Fibroblast of skin of right biceps (primary cell): Measurements from ENCODE around the gene HEXA.

Experiments
- DNase-seq: peaks from one replicate; pipeline ENCODE4 v3.0.0-alpha.2; 2013

Gene HEXA

GRCh38 chr15:72372361-72372760 is 3.5 kb downstream of the HEXA start:
- no peak for DNase-seq

- DNase-seq, result no peak
Observed at GRCh38 chr15:72369964-72370363, 5.8 kb downstream of the HEXA start.

GRCh38 chr15:72368899-72369298 is 6.9 kb downstream of the HEXA start:
- DNase-seq, result no peak

GRCh38 chr15:72368325-72368724 is 7.5 kb downstream of the HEXA start:
- no peak for DNase-seq

GRCh38 chr15:72365844-72366243 is 10.0 kb downstream of the HEXA start:
- no peak for DNase-seq

- no peak for DNase-seq
Observed at GRCh38 chr15:72361176-72361575, 14.6 kb downstream of the HEXA start.

- DNase-seq, result peak; percentile 39
Observed at GRCh38 chr15:72358650-72359171, 17.1 kb downstream of the HEXA start.

GRCh38 chr15:72358121-72358520 is 17.7 kb downstream of the HEXA start:
- DNase-seq, result no peak

GRCh38 chr15:72354496-72354895 is 21.3 kb downstream of the HEXA start:
- DNase-seq, result no peak

GRCh38 chr15:72353266-72353665 is 22.5 kb downstream of the HEXA start:
- no peak for DNase-seq

GRCh38 chr15:72345806-72346205 is 30.0 kb downstream of the HEXA start:
- DNase-seq, result no peak

- no peak for DNase-seq
Observed at GRCh38 chr15:72345280-72345679, 30.5 kb downstream of the HEXA start.

- DNase-seq, result no peak
Observed at GRCh38 chr15:72344602-72345001, 31.2 kb downstream of the HEXA start.

- no peak for DNase-seq
Observed at GRCh38 chr15:72342385-72342784, 33.4 kb downstream of the HEXA start.

- peak; percentile 21 for DNase-seq
Observed at GRCh38 chr15:72341361-72341760, 34.5 kb downstream of the HEXA start.

GRCh38 chr15:72340366-72340765 is 35.4 kb downstream of the HEXA start:
- DNase-seq, result peak; percentile 13

GRCh38 chr15:72339777-72340177 is 36.0 kb downstream of the HEXA start:
- DNase-seq, result peak; percentile 90

GRCh38 chr15:72338617-72339321 is 37.0 kb downstream of the HEXA start:
- DNase-seq, result peak; percentile 36

- no peak for DNase-seq
Observed at GRCh38 chr15:72338148-72338547, 37.7 kb downstream of the HEXA start.

- no peak for DNase-seq
Observed at GRCh38 chr15:72334842-72335241, 41.0 kb downstream of the HEXA start.

GRCh38 chr15:72331021-72331420 is 44.8 kb downstream of the HEXA start:
- no peak for DNase-seq

- DNase-seq, result no peak
Observed at GRCh38 chr15:72323752-72324151, 52.1 kb downstream of the HEXA start.

- peak; percentile 78 for DNase-seq
Observed at GRCh38 chr15:72319985-72320671, 55.7 kb downstream of the HEXA start, which contains the start of gene CELF6. CELF6 (minus strand) TSS chr15:72320157; CDS start chr15:72319874, 283 bp downstream.

GRCh38 chr15:72319360-72319984 is 56.3 kb downstream of the HEXA start:
- DNase-seq, result peak; percentile 61
